GM12878 (cell line): Measurements from ENCODE around the gene TSPAN10. TPM values are rescaled to one million over a fixed set of nuclear protein-coding genes. Genes with fewer than 3 reads are reported as not detected.

ENCODE experiments used
- ATAC-seq: fragments of 200-7000 bp; cut with Tn5 transposase; 3 replicates; pipeline ENCODE4 v1.9.1; 2020; ENCODE audit warnings: mild to moderate bottlenecking, moderate library complexity
- BruUV-seq: library from RNA; stranded (reverse); fragments of 400-500 nt; replicated peaks from 2 replicates; lab custom pipeline; 2021; lab: Mats Ljungman, UMichigan
- CTCF ChIA-PET: fragments of 300-600 bp; sonication (Branson Sonifier 250); formaldehyde crosslinking; extraction: SDS; loops from one replicate; lab custom pipeline; 2021; ENCODE audit warnings: inconsistent platforms; lab: Yijun Ruan, JAX
- POLR2A ChIA-PET: fragments of 350-600 bp; formaldehyde crosslinking; extraction: SDS; loops from one replicate; lab custom pipeline; 2021; ENCODE audit warnings: inconsistent platforms; lab: Charles Lee
- RAD21 ChIA-PET: fragments of 300-600 bp; sonication (Branson Sonifier 250); formaldehyde crosslinking; loops from one replicate; lab custom pipeline; 2023; ENCODE audit warnings: antibody characterized with exemption; ENCODE audit not compliant: unreplicated experiment; lab: Charles Lee
- SMC1A ChIA-PET: fragments of 300-600 bp; sonication (Branson Sonifier 250); formaldehyde crosslinking; loops from one replicate; lab custom pipeline; 2023; ENCODE audit not compliant: unreplicated experiment, uncharacterized antibody; lab: Charles Lee
- DNase-seq: peaks from one replicate; pipeline ENCODE4 v3.0.0-alpha.2; 2011; ENCODE audit warnings: low read depth, low spot score
- FAIRE-seq: peaks from 3 replicates; lab custom pipeline; 2011; peaks lifted over from hg19 to GRCh38; lab: Jason Lieb, UNC
- H2AFZ ChIP-seq: 2 replicates; pipeline ENCODE4 v1.6.0; 2011; ENCODE audit warnings: low read depth, low read length, control low read depth; ENCODE audit not compliant: control insufficient read depth
- H3K27ac ChIP-seq: 2 replicates; pipeline ENCODE4 v1.5.1; 2011; ENCODE audit warnings: control low read depth; ENCODE audit not compliant: control insufficient read depth, insufficient read depth
- H3K27me3 ChIP-seq, 2 experiments: replicated peaks in 1 of 2; 2 replicates each; pipeline versions ENCODE4 v1.6.0 to v1.6.1; 2011; ENCODE audit warnings: low read length in 1 of 2; ENCODE audit not compliant: control insufficient read depth in 2 of 2, insufficient read depth in 2 of 2
- H3K36me3 ChIP-seq, 2 experiments: 2 replicates each; pipeline ENCODE4 v1.5.1; 2011; ENCODE audit warnings: low read length in 1 of 2; ENCODE audit not compliant: control insufficient read depth in 2 of 2, insufficient read depth in 2 of 2
- H3K4me1 ChIP-seq: 2 replicates; pipeline ENCODE4 v1.6.1; 2011; ENCODE audit warnings: mild to moderate bottlenecking, low read length, moderate library complexity, mixed read lengths; ENCODE audit not compliant: control insufficient read depth, insufficient read depth
- H3K4me2 ChIP-seq: 2 replicates; pipeline ENCODE4 v1.6.0; 2011; ENCODE audit warnings: control low read depth; ENCODE audit not compliant: control insufficient read depth, insufficient read depth
- H3K4me3 ChIP-seq: fragments of 200-600 bp; sonication (generic); 2 replicates; pipeline ENCODE4 v1.5.1; 2016
- H3K79me2 ChIP-seq: 2 replicates; pipeline ENCODE4 v1.6.0; 2011; ENCODE audit warnings: low read length; ENCODE audit not compliant: control insufficient read depth, insufficient read depth
- H3K9ac ChIP-seq: 2 replicates; pipeline ENCODE4 v1.8.0; 2011; ENCODE audit warnings: low read length, control low read depth, mixed read lengths; ENCODE audit not compliant: control insufficient read depth, insufficient read depth
- H3K9me3 ChIP-seq: replicated peaks from 3 replicates; pipeline ENCODE4 v1.5.1; 2011; ENCODE audit warnings: mild to moderate bottlenecking, low read length; ENCODE audit not compliant: control insufficient read depth, insufficient read depth
- H4K20me1 ChIP-seq: 2 replicates; pipeline ENCODE4 v1.6.0; 2011; ENCODE audit not compliant: control insufficient read depth, insufficient read depth
- ASH2L ChIP-seq: fragments of 300-600, 200-600 bp; sonication (generic); IDR thresholded peaks from 2 replicates; pipeline ENCODE4 v1.6.1; 2017; ENCODE audit warnings: low read depth, mild to moderate bottlenecking, borderline replicate concordance
- ATF7 ChIP-seq: fragments of 450-650 bp; IDR thresholded peaks from 2 replicates; pipeline ENCODE4 v1.6.1; 2016; ENCODE audit warnings: low read depth, mild to moderate bottlenecking
- CHD1 ChIP-seq: IDR thresholded peaks from 2 replicates; pipeline ENCODE4 v1.6.1; 2012; ENCODE audit warnings: low read depth, low read length, improper control_type of control experiment
- CHD2 ChIP-seq: IDR thresholded peaks from 2 replicates; pipeline ENCODE4 v1.6.1; 2011; ENCODE audit warnings: low read depth, low read length, improper control_type of control experiment, borderline replicate concordance
- EGR1 ChIP-seq, 2 experiments: IDR thresholded peaks; 1 replicate in 1 of 2; 2 replicates in 1 of 2; pipeline ENCODE4 v1.6.1; 2011 to 2012; ENCODE audit warnings: low read depth in 2 of 2, low read length in 2 of 2, borderline replicate concordance in 1 of 2, mild to moderate bottlenecking in 1 of 2, moderate library complexity in 1 of 2
- EZH2 ChIP-seq: IDR thresholded peaks from 2 replicates; pipeline ENCODE4 v1.6.1; 2012; ENCODE audit warnings: low read depth, mild to moderate bottlenecking, control low read depth, inconsistent platforms, low read length, borderline replicate concordance; ENCODE audit not compliant: control insufficient read depth
- HDAC2 ChIP-seq: fragments of 200-600 bp; sonication (generic); IDR thresholded peaks from 2 replicates; pipeline ENCODE4 v1.6.1; 2017
- NFXL1 ChIP-seq: fragments of 450-650 bp; IDR thresholded peaks from 2 replicates; pipeline ENCODE4 v1.6.1; 2017; ENCODE audit warnings: antibody characterized with exemption, mild to moderate bottlenecking, borderline replicate concordance
- STAT3 ChIP-seq: IDR thresholded peaks from 2 replicates; pipeline ENCODE4 v1.6.1; 2011; ENCODE audit warnings: low read depth, low read length, improper control_type of control experiment
- TCF12 ChIP-seq: IDR thresholded peaks from 2 replicates; pipeline ENCODE4 v1.6.1; 2011; ENCODE audit warnings: low read depth, mild to moderate bottlenecking, low read length
- TCF3 ChIP-seq: IDR thresholded peaks from 2 replicates; pipeline ENCODE4 v1.6.1; 2012; ENCODE audit warnings: low read depth, mild to moderate bottlenecking, low read length, borderline replicate concordance; ENCODE audit not compliant: insufficient read depth
- TCF7 ChIP-seq: IDR thresholded peaks from 2 replicates; pipeline ENCODE4 v1.6.1; 2014; ENCODE audit warnings: antibody characterized with exemption, borderline replicate concordance
- YY1 ChIP-seq: IDR thresholded peaks from 2 replicates; pipeline ENCODE4 v1.6.1; 2011; ENCODE audit warnings: low read depth, mild to moderate bottlenecking, low read length
- WGBS: methylation state at CpG from one replicate; pipeline ENCODE4 v1.1.6; 2016; ENCODE audit warnings: low lambda C conversion rate; ENCODE audit not compliant: insufficient replicate concordance, insufficient coverage; ENCODE audit errors: missing lambda C conversion rate; 5-methylcytosine and 5-hydroxymethylcytosine counted together
- in situ Hi-C: fragments of 300-500 bp; cut with MboI; formaldehyde crosslinking; loops from 9 replicates; pipeline ENCODE4 v1.14.3; 2018; ENCODE audit warnings: mixed read lengths
- intact Hi-C: fragments of 100-400 bp; cut with micrococcal nuclease; formaldehyde crosslinking; loops from one replicate; pipeline ENCODE4 v1.14.2; 2022; ENCODE audit not compliant: unreplicated experiment
- polyA plus RNA-seq, 11 experiments: library from polyadenylated mRNA; depleted of rRNA in 4 of 11; unstranded in 6 of 11; stranded (reverse) in 5 of 11; fragments of >200 nt; fragmentation: Nextera tagmentation in 4 of 11; fragmentation: Illumina TruSeq in 1 of 11; extraction: Ambion mirVana in 4 of 11; extraction: Trizol in 1 of 11; gene quantifications; 1 replicate in 1 of 11; 2 replicates in 10 of 11; pipeline versions ENCODE4 v1.2.1 to v1.2.3, GENCODE V29; 2011 to 2016; ENCODE audit warnings: inconsistent platforms in 2 of 11, missing spikeins in 2 of 11, low read depth in 1 of 11
- total RNA-seq, 4 experiments: library from RNA; depleted of rRNA in 3 of 4; stranded (reverse); fragments of >200 nt in 3 of 4; fragmentation: Illumina TruSeq in 1 of 4; extraction: Trizol in 1 of 4; gene quantifications; 2 replicates each; pipeline versions ENCODE4 v1.2.1 to v1.2.3, GENCODE V29; 2013 to 2021
- TF ChIP-seq, protein P1 (sequence below): fragments of 450-650 bp; formaldehyde crosslinking; IDR thresholded peaks from 2 replicates; pipeline ENCODE4 v1.4.0; 2020; ENCODE audit warnings: mild to moderate bottlenecking, moderate library complexity
- TF ChIP-seq, protein P2 (sequence below), 3 experiments: IDR thresholded peaks in 2 of 3; conservative IDR thresholded peaks in 1 of 3; 2 replicates each; pipeline ENCODE4 v1.5.1; 2011; ENCODE audit warnings: low read depth in 3 of 3, low read length in 3 of 3, mild to moderate bottlenecking in 3 of 3, control low read depth in 2 of 3, moderate library complexity in 2 of 3, inconsistent platforms in 1 of 3, mixed read lengths in 1 of 3; ENCODE audit not compliant: control insufficient read depth in 2 of 3, insufficient read depth in 1 of 3; ENCODE audit errors: extremely low read depth in 1 of 3

The TSPAN10 gene
- total and polyA plus RNA-seq, 10 of the 15 experiments (the other 5 are each of a cell fraction or from before 2014, with no cell fraction given): 0.13 to 0.82 (median 0.43) TPM

DNA sequence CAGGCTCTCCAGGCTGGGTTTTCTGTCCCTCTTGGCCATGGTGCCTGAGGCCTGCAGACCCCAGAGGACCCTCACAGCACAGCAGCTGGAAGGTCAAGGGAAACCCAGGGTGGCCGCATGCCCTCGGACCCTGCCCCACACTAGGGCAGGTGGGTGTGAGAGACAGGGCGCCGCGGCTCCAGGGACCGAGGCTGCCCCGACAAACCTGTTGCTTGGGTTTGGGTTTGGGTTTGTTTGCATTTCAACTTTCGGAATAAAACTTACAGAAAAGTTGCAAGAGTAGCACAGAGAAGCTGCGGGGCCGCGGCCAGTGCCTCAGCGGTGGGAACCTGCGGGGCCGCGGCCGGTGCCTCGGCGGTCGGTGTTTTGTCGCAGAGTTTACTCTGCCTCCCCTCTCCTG lies 54.6 kb downstream of the TSPAN10 start (continued):
- TF ChIP-seq, protein P1, sequence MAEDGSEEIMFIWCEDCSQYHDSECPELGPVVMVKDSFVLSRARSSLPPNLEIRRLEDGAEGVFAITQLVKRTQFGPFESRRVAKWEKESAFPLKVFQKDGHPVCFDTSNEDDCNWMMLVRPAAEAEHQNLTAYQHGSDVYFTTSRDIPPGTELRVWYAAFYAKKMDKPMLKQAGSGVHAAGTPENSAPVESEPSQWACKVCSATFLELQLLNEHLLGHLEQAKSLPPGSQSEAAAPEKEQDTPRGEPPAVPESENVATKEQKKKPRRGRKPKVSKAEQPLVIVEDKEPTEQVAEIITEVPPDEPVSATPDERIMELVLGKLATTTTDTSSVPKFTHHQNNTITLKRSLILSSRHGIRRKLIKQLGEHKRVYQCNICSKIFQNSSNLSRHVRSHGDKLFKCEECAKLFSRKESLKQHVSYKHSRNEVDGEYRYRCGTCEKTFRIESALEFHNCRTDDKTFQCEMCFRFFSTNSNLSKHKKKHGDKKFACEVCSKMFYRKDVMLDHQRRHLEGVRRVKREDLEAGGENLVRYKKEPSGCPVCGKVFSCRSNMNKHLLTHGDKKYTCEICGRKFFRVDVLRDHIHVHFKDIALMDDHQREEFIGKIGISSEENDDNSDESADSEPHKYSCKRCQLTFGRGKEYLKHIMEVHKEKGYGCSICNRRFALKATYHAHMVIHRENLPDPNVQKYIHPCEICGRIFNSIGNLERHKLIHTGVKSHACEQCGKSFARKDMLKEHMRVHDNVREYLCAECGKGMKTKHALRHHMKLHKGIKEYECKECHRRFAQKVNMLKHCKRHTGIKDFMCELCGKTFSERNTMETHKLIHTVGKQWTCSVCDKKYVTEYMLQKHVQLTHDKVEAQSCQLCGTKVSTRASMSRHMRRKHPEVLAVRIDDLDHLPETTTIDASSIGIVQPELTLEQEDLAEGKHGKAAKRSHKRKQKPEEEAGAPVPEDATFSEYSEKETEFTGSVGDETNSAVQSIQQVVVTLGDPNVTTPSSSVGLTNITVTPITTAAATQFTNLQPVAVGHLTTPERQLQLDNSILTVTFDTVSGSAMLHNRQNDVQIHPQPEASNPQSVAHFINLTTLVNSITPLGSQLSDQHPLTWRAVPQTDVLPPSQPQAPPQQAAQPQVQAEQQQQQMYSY: no peak
- TF ChIP-seq YY1: no peak
- TF ChIP-seq ATF7: no peak

DNA sequence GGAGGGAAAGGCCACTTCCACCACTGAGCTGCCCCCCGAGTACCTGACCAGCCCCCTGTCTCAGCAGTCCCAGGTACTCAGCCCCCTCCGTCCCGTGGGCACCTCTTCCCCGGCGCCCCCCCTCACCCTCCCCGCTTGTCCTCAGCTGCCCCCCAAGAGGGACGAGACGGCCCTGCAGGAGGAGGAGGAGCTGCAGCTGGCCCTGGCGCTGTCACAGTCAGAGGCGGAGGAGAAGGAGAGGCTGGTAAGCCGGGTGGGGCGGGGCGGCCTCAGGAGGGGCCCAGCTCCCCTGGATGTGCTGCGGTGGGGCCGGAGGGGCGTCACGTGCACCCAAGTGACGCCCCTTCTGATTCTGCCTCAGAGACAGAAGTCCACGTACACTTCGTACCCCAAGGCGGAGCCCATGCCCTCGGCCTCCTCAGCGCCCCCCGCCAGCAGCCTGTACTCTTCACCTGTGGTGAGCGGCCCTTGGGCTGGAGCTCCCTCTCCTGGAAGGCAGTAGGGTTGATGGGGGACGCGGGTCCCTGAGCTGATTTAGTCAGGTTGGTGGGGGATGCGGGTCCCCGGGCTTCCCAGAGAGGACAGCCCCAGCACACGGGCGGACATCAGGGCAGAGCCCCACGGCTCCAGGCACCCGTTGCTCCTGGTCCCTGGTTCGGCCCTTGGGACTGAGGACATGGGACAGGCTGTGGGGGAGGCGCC lies 56.7 kb downstream of the TSPAN10 start:
- Histone ChIP-seq H4K20me1 (no peaks in the 10 kb centered on the region; the same call in 1 of the 2 replicates), H3K9me3 (no peaks in the 10 kb centered on the region)
- SMC1A ChIA-PET: no interaction called here

More for the DNA sequence above, 56.7 kb downstream of the TSPAN10 start:
- POLR2A ChIA-PET: no interaction called here
- Histone ChIP-seq H2AFZ (no peak overlapping the region), H3K9ac (no peak overlapping the region), H3K27ac (no peak overlapping the region), H3K4me2 (no peak overlapping the region), H3K4me3 (no peak overlapping the region), H3K79me2 (no peaks in the 10 kb centered on the region), H3K4me1 (no peaks in the 10 kb centered on the region), H3K36me3 (peaks cover 19 to 58% of the 10 kb centered on the region in 2 experiments; a peak in 3 of 4 replicates), H3K27me3 (no peaks in the 10 kb centered on the region)
- BruUV-seq: no TSS peak
- FAIRE-seq (no peak), ATAC-seq (no peak; the same call in 2 of the 3 replicates), DNase-seq (no peak)
- RAD21 ChIA-PET: no interaction called here
- 93% methylated on average over 23 of the region's 35 CpGs for WGBS
- intact Hi-C loops: no loop called here
- CTCF ChIA-PET: no interaction called here
- in situ Hi-C loops: no loop called here
- no peak for TF ChIP-seq EZH2
- no peak for TF ChIP-seq ASH2L
- TF ChIP-seq, protein P2, sequence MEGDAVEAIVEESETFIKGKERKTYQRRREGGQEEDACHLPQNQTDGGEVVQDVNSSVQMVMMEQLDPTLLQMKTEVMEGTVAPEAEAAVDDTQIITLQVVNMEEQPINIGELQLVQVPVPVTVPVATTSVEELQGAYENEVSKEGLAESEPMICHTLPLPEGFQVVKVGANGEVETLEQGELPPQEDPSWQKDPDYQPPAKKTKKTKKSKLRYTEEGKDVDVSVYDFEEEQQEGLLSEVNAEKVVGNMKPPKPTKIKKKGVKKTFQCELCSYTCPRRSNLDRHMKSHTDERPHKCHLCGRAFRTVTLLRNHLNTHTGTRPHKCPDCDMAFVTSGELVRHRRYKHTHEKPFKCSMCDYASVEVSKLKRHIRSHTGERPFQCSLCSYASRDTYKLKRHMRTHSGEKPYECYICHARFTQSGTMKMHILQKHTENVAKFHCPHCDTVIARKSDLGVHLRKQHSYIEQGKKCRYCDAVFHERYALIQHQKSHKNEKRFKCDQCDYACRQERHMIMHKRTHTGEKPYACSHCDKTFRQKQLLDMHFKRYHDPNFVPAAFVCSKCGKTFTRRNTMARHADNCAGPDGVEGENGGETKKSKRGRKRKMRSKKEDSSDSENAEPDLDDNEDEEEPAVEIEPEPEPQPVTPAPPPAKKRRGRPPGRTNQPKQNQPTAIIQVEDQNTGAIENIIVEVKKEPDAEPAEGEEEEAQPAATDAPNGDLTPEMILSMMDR (IDR thresholded peaks at IDR 0.05 in 2 of 3, conservative IDR thresholded peaks at IDR 0.05 in 1 of 3; ENCODE audit: control insufficient read depth in 2 of 3, extremely low read depth in 1 of 3, insufficient read depth in 1 of 3, low read depth in 3 of 3, low read length in 3 of 3): no peak
- TF ChIP-seq HDAC2: no peak
- no peak for TF ChIP-seq TCF3
- no peak for TF ChIP-seq TCF7
- no peak for TF ChIP-seq NFXL1
- TF ChIP-seq STAT3: no peak
- no peak for TF ChIP-seq CHD1
- TF ChIP-seq CHD2: no peak
- TF ChIP-seq TCF12: no peak
- no peak for TF ChIP-seq EGR1 (IDR thresholded peaks at IDR 0.05; ENCODE audit: borderline replicate concordance in 1 of 2, low read depth in 2 of 2, low read length in 2 of 2)
